Esophagus squamous epithelium (tissue), 4 donors: ENCODE data around the gene SLC25A3.

ENCODE experiments used
- CTCF ChIP-seq, 6 experiments: fragments of 450-650 bp in 4 of 6; fragments of 200-600 bp in 2 of 6; sonication (generic) in 2 of 6; IDR thresholded peaks; one replicate each; pipeline ENCODE4 v1.5.1; 2016 to 2019; ENCODE audit warnings: antibody characterized with exemption in 6 of 6, mild to moderate bottlenecking in 4 of 6, moderate library complexity in 4 of 6
- POLR2A ChIP-seq, 4 donors: fragments of 450-650 bp; IDR thresholded peaks; one replicate each; pipeline ENCODE4 v1.6.1; 2017; ENCODE audit warnings: antibody characterized with exemption in 4 of 4, mild to moderate bottlenecking in 4 of 4, moderate library complexity in 3 of 4

GRCh38 chr12:98551787-98552186 is 41.7 kb upstream of the SLC25A3 start:
- no peak for TF ChIP-seq POLR2A (IDR thresholded peaks at IDR 0.05)
- TF ChIP-seq CTCF (IDR thresholded peaks at IDR 0.05), result no peak
